ENCODE results near the gene RUNX2. TPM values are rescaled to one million over a fixed set of nuclear protein-coding genes. Genes with fewer than 3 reads are reported as not detected.

The RUNX2 gene
- total and polyA plus RNA-seq, 10 of the 15 experiments (the other 5 are each of a cell fraction or from before 2014, with no cell fraction given), result 0.01 to 0.77 (median 0.15) TPM; not detected in 3

DNA sequence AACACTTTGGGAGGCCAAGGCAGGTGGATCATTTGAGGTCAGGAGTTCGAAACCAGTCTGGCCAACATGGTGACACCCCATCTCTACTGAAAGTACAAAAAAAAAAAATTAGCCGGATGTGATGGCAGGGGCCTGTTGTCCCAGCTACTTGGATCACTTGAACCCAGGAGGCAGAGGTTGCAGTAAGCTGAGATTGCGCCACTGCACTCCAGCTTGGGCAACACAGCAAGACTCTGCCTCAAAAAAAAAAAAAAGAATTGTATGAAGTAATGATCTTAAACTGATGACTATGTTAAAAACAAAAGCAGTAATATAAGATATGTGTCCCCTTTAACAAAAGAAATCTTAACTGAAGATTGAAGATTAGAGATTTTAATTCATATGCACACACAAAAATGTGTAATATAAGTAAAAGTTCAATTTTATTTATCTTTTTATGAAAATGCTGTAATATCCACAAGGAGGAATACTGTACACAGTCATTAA, 29.0 kb upstream of the RUNX2 start:
- ChIA-PET CTCF (no interaction called here), POLR2A (no interaction called here)
- intact Hi-C loops (cut with micrococcal nuclease; ENCODE audit: unreplicated experiment), result no loop called here

DNA sequence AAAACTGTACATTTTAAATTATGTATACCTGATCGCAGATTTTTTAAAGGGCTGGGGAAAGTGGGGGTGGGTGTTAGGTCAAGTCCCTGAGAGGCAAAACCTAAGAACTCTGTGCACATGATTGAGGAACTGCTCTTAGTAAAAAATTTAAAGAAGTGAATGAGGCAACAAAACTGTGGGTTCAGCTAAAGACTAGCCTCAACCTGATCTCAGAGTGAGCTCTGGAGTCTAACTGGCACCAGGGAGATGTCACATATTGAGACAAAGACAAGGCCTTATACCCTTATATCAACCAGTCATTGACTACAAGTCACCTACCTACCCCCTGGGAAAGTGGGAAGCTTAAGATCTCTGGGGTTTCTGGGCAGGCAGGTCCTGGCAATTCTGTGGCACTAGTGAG, 27.4 kb upstream of the RUNX2 start:
- CTCF ChIA-PET, result no interaction called here
- H3K4me2 ChIP-seq (ENCODE audit: control insufficient read depth, insufficient read depth), result no peak overlapping the region
- no peaks in the 10 kb centered on the region for H3K79me2 ChIP-seq (ENCODE audit: control insufficient read depth, insufficient read depth, low read length)
- RAD21 ChIA-PET (ENCODE audit: unreplicated experiment), result no interaction called here
- BruUV-seq (replicated peaks), result no TSS peak
- H3K9me3 ChIP-seq (replicated peaks; ENCODE audit: control insufficient read depth, insufficient read depth, low read length), result no peaks in the 10 kb centered on the region; the same call in 2 of the 3 replicates
- H3K27ac ChIP-seq (ENCODE audit: control insufficient read depth, insufficient read depth), result no peak overlapping the region
- H2AFZ ChIP-seq (ENCODE audit: control insufficient read depth, low read depth, low read length), result no peak overlapping the region
- no peak for ATAC-seq
- FAIRE-seq, result no peak
- no peak overlapping the region for H3K9ac ChIP-seq (ENCODE audit: control insufficient read depth, insufficient read depth, low read length)
- no peak overlapping the region for H3K4me3 ChIP-seq
- H3K4me1 ChIP-seq (ENCODE audit: control insufficient read depth, insufficient read depth, low read length), result no peaks in the 10 kb centered on the region
- DNase-seq (ENCODE audit: low read depth, low spot score), result no peak
- intact Hi-C loops (cut with micrococcal nuclease; ENCODE audit: unreplicated experiment), result no loop called here
- in situ Hi-C loops (cut with MboI), result no loop called here
- H4K20me1 ChIP-seq (ENCODE audit: control insufficient read depth, insufficient read depth), result no peaks in the 10 kb centered on the region
- WGBS (ENCODE audit: insufficient coverage, insufficient replicate concordance, low lambda C conversion rate, missing lambda C conversion rate), result 95% methylated on average over 1 of the region's 1 CpG
- SMC1A ChIA-PET (ENCODE audit: uncharacterized antibody, unreplicated experiment), result interaction anchor here (1.1 to 1.2 kb wide), 2 partner anchors 9 kb away, joined by 3 to 6 read pairs; no protein-coding TSS in a partner anchor
- POLR2A ChIA-PET, result no interaction called here
- H3K36me3 ChIP-seq (ENCODE audit: control insufficient read depth in 2 of 2, insufficient read depth in 2 of 2, low read length in 1 of 2), result no peaks in the 10 kb centered on the region
- H3K27me3 ChIP-seq (replicated peaks in 1 of 2; ENCODE audit: control insufficient read depth in 2 of 2, insufficient read depth in 2 of 2, low read length in 1 of 2), result no peaks in the 10 kb centered on the region
- TF ChIP-seq FOS (IDR thresholded peaks at IDR 0.05; ENCODE audit: borderline replicate concordance, extremely low read depth, insufficient read length), result no peak
- no peak for TF ChIP-seq KAT2A (conservative IDR thresholded peaks at IDR 0.05; ENCODE audit: control insufficient read depth, low read depth, low read length)
- no peak for TF ChIP-seq SMAD5 (IDR thresholded peaks at IDR 0.05; ENCODE audit: low read depth)
- no peak for TF ChIP-seq IRF4 (IDR thresholded peaks at IDR 0.05; ENCODE audit: low read depth, low read length)
- TF ChIP-seq NBN (IDR thresholded peaks at IDR 0.05), result no peak
- TF ChIP-seq TCF7 (IDR thresholded peaks at IDR 0.05; ENCODE audit: borderline replicate concordance), result no peak
- TF ChIP-seq, protein P1, sequence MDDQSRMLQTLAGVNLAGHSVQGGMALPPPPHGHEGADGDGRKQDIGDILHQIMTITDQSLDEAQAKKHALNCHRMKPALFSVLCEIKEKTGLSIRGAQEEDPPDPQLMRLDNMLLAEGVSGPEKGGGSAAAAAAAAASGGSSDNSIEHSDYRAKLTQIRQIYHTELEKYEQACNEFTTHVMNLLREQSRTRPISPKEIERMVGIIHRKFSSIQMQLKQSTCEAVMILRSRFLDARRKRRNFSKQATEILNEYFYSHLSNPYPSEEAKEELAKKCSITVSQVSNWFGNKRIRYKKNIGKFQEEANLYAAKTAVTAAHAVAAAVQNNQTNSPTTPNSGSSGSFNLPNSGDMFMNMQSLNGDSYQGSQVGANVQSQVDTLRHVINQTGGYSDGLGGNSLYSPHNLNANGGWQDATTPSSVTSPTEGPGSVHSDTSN (IDR thresholded peaks at IDR 0.05; ENCODE audit: insufficient replicate concordance, low read depth, low read length), result no peak
- TF ChIP-seq, protein P2, sequence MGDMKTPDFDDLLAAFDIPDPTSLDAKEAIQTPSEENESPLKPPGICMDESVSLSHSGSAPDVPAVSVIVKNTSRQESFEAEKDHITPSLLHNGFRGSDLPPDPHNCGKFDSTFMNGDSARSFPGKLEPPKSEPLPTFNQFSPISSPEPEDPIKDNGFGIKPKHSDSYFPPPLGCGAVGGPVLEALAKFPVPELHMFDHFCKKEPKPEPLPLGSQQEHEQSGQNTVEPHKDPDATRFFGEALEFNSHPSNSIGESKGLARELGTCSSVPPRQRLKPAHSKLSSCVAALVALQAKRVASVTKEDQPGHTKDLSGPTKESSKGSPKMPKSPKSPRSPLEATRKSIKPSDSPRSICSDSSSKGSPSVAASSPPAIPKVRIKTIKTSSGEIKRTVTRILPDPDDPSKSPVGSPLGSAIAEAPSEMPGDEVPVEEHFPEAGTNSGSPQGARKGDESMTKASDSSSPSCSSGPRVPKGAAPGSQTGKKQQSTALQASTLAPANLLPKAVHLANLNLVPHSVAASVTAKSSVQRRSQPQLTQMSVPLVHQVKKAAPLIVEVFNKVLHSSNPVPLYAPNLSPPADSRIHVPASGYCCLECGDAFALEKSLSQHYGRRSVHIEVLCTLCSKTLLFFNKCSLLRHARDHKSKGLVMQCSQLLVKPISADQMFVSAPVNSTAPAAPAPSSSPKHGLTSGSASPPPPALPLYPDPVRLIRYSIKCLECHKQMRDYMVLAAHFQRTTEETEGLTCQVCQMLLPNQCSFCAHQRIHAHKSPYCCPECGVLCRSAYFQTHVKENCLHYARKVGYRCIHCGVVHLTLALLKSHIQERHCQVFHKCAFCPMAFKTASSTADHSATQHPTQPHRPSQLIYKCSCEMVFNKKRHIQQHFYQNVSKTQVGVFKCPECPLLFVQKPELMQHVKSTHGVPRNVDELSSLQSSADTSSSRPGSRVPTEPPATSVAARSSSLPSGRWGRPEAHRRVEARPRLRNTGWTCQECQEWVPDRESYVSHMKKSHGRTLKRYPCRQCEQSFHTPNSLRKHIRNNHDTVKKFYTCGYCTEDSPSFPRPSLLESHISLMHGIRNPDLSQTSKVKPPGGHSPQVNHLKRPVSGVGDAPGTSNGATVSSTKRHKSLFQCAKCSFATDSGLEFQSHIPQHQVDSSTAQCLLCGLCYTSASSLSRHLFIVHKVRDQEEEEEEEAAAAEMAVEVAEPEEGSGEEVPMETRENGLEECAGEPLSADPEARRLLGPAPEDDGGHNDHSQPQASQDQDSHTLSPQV (IDR thresholded peaks at IDR 0.05), result no peak
- no peak for TF ChIP-seq SRF (IDR thresholded peaks at IDR 0.05; ENCODE audit: low read depth in 2 of 2, low read length in 2 of 2)

More for the DNA sequence above, 29.0 kb upstream of the RUNX2 start:
- no TSS peak for BruUV-seq (replicated peaks)
- no peaks in the 10 kb centered on the region for H3K79me2 ChIP-seq (ENCODE audit: control insufficient read depth, insufficient read depth, low read length)
- H3K9ac ChIP-seq (ENCODE audit: control insufficient read depth, insufficient read depth, low read length), result no peak overlapping the region
- H3K4me3 ChIP-seq, result no peak overlapping the region
- no peaks in the 10 kb centered on the region for H3K9me3 ChIP-seq (replicated peaks; ENCODE audit: control insufficient read depth, insufficient read depth, low read length)
- no peaks in the 10 kb centered on the region for H3K27me3 ChIP-seq (replicated peaks in 1 of 2; ENCODE audit: control insufficient read depth in 2 of 2, insufficient read depth in 2 of 2, low read length in 1 of 2)
- RAD21 ChIA-PET (ENCODE audit: unreplicated experiment), result no interaction called here
- in situ Hi-C loops (cut with MboI), result no loop called here
- no peak for ATAC-seq
- SMC1A ChIA-PET (ENCODE audit: uncharacterized antibody, unreplicated experiment), result no interaction called here
- H2AFZ ChIP-seq (ENCODE audit: control insufficient read depth, low read depth, low read length), result no peak overlapping the region
- no peak for DNase-seq (ENCODE audit: low read depth, low spot score)
- H3K4me2 ChIP-seq (ENCODE audit: control insufficient read depth, insufficient read depth), result no peak overlapping the region
- no peak for FAIRE-seq
- TF ChIP-seq BCL11A (IDR thresholded peaks at IDR 0.05; ENCODE audit: low read depth, low read length) (no peak), EED (IDR thresholded peaks at IDR 0.05; ENCODE audit: low read depth) (no peak), SPI1 (IDR thresholded peaks at IDR 0.05; ENCODE audit: borderline replicate concordance, insufficient read depth, low read depth, low read length) (no peak), RAD51 (IDR thresholded peaks at IDR 0.05) (no peak)
- TF ChIP-seq, protein P3, sequence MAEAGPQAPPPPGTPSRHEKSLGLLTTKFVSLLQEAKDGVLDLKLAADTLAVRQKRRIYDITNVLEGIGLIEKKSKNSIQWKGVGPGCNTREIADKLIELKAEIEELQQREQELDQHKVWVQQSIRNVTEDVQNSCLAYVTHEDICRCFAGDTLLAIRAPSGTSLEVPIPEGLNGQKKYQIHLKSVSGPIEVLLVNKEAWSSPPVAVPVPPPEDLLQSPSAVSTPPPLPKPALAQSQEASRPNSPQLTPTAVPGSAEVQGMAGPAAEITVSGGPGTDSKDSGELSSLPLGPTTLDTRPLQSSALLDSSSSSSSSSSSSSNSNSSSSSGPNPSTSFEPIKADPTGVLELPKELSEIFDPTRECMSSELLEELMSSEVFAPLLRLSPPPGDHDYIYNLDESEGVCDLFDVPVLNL (IDR thresholded peaks at IDR 0.05; ENCODE audit: low read depth, low read length), result no peak
- no peak overlapping the region for H3K27ac ChIP-seq (ENCODE audit: control insufficient read depth, insufficient read depth)
- no peaks in the 10 kb centered on the region for H4K20me1 ChIP-seq (ENCODE audit: control insufficient read depth, insufficient read depth)
- H3K4me1 ChIP-seq (ENCODE audit: control insufficient read depth, insufficient read depth, low read length), result no peaks in the 10 kb centered on the region
- no peaks in the 10 kb centered on the region for H3K36me3 ChIP-seq (ENCODE audit: control insufficient read depth in 2 of 2, insufficient read depth in 2 of 2, low read length in 1 of 2)
- WGBS (ENCODE audit: insufficient coverage, insufficient replicate concordance, low lambda C conversion rate, missing lambda C conversion rate), result 51% methylated on average over 3 of the region's 3 CpGs
